HuH-7 (cell line): ENCODE measurements around the gene CD2AP.
"Not testable (repeated sequence)": the region's sequence is repeated elsewhere in the genome, so short reads cannot be mapped to it uniquely, and the experiment has no call there.

ENCODE experiments used
- DNase-seq: peaks from one replicate; pipeline ENCODE4 v3.0.0; 2011; ENCODE audit warnings: low spot score

Gene CD2AP, protein sequence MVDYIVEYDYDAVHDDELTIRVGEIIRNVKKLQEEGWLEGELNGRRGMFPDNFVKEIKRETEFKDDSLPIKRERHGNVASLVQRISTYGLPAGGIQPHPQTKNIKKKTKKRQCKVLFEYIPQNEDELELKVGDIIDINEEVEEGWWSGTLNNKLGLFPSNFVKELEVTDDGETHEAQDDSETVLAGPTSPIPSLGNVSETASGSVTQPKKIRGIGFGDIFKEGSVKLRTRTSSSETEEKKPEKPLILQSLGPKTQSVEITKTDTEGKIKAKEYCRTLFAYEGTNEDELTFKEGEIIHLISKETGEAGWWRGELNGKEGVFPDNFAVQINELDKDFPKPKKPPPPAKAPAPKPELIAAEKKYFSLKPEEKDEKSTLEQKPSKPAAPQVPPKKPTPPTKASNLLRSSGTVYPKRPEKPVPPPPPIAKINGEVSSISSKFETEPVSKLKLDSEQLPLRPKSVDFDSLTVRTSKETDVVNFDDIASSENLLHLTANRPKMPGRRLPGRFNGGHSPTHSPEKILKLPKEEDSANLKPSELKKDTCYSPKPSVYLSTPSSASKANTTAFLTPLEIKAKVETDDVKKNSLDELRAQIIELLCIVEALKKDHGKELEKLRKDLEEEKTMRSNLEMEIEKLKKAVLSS

DNA sequence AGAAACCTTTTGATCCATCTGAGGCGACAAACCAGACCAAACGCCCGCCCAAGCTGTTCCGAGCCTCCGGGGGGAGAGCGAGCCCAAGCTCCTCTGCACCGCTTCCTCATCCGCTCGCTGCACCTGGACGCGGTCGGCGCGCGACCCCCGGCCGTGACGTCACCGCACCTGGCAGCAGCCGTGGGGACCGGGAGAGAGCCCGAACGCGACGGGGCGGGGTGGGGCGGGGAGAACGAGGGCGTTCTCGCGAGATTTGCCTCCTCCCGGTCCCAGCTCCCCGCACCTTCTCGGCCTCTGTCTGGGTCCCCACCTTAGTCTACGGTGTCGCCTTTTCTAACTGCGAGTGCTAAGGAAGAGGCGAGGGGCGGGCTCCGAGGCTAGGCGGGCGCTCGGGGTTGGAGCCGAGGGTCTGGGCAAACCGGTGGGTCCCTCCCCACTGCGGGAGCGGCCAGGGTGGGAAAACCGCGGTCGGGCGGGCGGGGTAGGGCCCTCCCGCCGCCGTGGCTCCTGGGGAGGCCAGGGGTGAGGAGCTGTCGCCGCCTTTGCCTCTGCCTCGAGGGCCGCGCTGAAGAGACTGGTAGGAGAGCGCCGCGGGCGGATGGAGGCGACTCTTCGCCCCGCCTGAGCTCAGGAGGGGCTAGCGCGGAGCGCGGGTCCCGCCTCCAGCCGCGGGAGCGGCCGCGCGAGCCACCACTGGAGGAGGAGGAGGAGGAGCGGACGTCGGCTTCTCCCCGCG lies at the start of gene CD2AP:
TSS of gene CD2AP (plus strand) at position 293 of the 736 bp plus-strand sequence. CDS start 456 bp downstream, outside the sequence.
- DNase-seq = peak; percentile 86

DNA sequence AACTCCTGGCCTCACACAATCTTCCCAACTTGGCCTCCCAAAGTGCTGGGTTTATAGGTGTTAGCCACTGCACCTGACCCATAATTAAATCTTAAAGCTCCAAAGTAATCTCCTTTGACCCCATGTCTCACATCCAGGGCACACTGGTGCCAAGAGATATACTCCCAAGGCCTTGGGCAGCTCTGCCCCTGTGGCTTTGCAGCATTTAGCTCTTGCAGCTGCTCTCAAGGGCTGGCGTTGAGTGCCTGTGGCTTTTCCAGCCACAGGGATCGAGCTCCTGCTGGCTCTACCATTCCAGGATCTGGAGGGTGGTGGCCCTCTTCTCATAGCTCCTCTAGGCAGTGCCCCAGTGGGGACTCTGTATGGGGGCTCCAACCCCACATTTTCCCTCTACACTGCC lies 49.3 kb upstream of the CD2AP start:
- DNase-seq = no peak

DNA sequence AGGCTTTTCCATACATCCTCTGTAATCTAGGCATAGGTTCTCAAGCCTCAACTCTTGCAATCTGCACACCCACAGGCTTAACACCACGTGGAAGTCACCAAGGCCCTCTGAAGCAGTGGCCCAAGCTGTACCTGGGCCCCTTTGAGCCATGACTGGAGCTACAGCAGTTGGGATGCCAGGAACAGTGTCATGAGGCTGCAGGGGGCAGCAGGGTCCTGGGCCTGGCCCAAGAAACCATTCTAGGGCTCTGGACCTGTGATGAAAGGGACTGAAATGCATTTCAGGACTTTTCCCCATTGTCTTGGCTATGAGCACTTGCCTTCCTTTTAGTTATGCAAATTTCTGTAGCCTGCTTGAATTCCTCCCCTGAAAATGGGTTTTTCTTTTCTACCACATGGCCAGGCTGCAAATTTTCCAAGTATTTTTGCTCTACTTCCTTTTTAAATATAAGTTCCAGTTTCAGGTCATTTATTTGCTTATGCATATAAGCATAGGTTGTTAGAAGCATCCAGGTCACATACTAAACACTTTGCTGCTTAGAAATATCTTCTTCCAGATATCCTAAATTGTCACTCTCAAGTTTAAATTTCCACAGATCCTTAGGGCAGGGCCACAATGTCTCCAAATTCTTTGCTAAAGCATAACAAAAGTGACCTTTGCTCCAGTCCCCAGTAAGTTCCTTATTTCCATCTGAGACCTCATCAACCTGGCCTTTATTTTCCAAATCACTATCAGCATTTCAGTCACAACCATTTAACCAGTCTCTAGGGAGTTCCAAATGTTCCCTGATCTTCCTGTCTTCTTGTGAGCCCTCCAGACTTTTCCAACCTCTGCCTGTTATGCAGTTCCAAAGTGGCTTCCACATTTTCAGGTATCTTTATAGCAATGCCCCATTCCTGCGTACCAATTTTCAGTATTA lies 48.6 kb upstream of the CD2AP start:
- DNase-seq = no peak

DNA sequence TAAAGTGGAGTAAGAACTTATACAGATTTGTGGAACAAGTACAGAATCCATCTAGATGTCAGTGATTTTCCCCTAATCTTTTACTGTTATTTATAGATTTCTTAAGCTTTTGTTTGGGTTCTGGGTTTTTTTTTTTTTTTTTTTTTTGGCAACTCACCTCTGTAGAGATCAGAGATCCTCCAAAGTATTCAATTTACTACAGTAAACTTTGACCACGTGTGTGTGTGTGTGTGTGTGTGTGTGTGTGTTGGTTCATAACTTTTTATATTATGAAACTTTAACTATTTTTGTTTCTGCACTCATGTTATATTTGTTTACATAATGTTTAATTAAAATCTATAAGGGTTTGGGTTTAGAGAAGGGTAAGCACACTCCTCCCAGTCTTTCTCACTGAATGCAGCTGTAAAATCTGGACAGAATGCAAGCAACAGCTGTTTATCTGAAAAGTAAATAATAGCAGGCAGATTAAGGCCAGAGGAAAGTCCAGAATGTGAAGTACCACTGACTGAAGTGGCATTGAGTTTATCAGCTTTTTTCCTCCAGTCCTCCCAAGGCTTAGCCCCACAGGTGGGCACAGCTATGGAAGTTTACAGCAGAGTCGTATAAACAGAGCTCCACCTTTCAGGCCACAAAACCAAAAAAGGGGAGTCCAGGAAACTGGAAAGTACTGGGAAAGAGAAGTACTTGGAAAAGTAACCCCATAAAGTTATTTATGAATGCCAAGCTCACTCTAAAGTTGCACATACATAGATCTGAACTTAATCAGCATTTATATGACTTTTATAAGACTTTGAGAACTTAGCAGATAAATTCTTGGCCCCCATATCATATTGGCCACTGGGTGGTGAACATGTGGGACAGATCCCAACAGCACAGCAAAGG lies 43.0 kb upstream of the CD2AP start:
- peak; percentile 26 for DNase-seq

DNA sequence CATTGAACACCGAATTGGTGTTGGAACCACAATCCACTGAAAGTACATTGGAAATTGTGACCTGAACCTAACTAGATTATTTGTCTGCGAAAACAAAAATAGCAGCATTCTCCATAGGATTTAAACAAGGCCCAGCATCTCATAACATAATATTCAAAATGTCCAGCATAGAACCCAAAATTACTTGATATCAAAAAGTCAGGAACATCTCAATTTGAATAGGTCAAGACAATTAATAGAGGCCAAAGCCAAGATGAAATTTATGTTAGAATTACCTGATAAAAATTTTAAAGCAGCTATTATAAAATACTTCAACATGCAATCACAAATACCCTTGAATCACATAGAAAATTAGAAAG lies 42.4 kb upstream of the CD2AP start:
- no peak for DNase-seq

DNA sequence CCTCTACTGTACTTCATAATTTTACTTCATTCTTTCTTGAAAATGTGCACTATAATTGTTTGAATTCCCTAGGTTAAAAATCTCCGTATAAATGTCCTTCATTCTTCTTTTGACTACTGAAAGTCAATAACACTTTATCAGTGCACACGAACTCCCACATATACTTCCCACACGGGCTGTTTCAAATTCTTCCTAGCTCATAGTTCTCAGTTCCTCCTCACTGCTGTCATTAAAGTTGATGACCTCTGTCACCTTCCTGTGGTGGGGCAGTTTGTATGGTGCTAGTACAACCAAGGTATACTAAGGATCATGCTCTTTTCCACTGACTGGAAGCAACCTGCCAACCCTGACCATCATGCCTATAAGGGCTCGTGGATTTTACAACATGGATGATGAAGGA lies 40.0 kb upstream of the CD2AP start:
- no peak for DNase-seq

DNA sequence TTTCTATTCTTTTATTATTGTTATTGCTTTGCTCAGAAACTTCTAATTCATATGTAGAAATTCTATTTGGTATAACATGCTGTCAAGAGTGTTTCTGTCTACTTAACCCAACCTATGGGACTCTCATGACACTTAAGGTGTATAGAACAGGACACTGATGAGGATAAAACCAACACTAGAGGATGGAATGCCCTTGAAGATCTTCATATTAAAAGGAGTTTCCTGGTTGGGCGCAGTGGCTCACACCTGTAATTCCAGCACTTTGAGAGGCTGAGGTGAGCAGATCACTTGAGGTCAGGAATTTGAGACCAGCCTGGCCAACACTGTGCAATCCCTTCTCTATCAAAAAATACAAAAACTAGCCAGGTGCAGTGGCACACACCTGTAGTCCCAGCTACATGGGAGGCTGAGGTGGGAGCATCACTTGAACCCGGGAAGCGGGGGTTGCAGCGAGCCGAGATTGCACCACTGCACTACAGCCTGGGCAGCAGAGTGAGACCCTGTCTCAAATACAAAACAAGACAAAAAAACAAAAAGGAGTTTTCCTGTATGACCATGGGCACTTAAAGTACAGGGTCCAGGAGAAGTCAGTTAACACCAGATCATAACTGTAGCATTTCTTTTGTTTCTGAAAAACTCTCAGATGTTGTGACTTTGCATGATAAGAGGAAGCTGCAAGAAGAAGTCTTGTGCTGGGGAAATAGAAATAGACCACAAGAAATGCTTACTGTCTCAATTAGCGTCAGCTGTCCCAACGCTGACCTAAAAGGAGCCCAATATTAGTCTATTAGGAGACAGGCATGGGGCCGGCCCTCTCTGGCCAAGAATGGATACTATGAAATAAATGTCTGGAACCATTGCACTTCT lies 38.9 kb upstream of the CD2AP start:
- DNase-seq = no peak

DNA sequence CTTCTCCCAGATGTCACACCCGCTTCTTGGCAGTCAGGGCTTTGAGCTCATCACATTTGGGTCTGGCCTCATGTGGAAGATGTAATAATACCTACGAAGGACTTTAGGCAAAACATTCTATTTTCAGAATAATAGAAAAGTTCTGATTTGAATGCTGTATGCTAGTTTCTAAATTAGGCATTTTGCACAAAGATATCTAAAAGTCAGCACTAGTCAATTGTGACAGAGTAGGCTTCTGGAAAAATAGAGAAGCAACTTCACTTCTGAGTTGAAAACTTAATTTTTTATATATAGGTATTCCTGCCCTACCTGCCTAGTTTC lies 38.3 kb upstream of the CD2AP start:
- no peak for DNase-seq

DNA sequence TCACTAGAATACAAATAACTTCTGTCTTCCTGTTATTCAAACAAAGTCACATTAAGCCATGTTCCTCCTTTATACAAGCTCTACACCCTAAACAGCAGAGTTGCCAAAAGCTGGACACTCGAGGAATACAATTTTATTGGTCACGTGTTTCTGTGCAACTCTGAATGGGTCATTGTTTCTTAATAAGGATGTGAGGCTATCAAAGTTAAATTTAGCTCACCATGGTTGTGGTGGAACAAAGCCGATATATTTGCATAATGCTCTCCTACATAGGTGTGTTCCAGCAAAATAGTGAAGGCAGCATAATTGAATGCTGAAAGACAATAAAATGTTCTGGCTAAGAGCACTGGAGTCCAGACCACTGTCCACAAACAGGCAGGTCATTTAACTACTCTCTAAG lies 36.9 kb upstream of the CD2AP start:
- DNase-seq = no peak

DNA sequence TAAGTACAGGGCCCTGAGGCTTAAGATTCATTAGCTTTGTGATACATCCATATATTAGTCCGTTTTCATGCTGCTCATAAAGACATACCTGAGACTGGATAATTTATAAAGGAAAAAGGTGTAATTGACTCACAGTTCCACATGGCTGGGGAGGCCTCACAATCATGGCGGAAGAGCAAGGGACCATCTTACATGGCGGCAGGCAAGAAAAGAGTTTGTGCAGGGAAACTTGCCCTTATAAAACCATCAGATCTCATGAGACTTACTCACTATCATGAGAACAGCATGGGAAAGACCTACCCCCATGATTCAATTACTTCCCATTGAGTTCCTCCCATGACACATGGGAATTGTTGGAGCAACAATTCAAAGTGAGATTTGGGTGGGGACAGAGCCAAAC lies 32.6 kb upstream of the CD2AP start:
- DNase-seq = not testable (repeated sequence)

DNA sequence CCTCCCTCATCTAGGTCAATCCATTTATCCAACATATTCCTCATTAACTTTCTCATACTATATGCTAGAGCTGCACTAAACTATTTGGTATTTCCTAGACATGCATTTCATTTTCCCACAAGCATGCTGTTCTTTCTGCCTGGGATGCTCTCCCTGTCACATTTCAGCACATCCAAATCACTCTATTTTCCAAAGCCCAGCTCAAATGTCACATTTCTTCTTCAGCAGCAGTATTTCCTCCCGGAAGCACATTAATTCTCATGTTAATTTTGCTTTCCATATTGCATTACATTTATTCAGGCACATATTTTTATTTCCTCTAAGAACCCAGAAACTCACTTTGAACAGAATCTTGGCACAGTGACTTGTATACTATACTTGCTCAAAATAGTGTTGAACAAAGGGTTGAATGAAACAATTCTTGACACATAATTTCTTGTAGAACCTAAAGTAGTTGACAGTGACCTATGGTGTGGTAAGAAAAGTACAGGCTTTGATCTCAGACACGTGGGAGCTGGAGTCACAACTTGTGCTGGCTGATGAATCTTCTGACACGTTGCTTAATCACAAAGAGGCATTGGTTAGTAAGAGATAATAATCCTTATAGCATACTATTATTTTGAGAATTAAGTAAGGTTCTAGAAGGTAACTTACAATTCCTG lies 30.8 kb upstream of the CD2AP start:
- DNase-seq = no peak

DNA sequence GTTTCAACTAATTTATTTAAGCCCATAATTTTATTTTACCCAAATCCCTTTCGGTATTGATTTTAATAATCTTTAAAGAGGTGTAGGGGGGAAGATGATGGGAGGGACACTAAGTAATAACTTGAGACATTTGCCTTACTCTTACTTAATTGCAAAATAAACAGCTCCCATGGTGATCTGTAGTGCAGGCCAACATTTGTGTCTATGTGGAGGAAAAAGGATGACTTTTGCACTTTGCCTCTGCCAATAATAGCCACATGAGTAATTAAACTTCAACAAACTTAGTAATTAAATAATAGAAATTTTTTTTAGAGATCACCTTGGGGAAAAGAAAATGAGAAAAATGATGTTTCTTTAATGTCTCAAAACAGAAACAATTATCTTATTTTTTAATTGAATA lies 29.9 kb upstream of the CD2AP start:
- DNase-seq = no peak

DNA sequence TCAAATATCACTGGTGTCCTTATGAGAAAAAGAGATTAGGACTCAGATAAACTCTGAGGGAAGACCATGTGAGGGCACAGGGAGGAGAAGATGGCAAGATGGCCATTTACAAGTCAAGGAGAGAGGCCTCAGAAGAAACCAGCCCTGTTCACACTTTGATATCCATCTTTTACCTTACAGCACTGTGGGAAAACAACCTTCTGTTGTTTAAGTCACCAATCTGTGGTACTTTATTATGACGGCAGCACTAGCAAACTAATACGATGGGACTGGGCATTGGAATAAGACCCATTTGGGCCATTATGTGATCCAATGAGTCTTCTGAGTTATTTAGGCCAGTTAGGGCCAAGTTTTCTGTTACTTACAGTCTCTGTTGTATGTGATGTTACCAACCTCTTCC lies 26.4 kb upstream of the CD2AP start:
- DNase-seq = no peak

DNA sequence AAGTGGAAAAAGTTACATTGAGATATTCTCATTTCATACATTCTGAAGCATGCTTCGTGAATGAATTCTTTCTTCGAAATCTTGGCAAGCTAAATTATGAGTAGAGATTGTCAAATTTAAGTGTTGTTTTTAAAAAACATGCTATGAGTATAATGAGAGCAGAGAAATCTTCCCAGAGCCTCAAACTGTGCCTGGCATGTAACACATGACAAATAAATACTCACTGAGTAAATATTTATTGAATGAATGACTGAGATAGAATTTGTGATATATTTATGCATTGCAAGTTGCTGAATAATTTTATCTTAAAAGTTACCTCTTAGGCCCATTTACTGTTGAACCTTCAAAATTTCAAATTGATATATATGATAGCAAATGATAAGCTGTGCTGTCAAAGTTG lies 24.7 kb upstream of the CD2AP start:
- no peak for DNase-seq

DNA sequence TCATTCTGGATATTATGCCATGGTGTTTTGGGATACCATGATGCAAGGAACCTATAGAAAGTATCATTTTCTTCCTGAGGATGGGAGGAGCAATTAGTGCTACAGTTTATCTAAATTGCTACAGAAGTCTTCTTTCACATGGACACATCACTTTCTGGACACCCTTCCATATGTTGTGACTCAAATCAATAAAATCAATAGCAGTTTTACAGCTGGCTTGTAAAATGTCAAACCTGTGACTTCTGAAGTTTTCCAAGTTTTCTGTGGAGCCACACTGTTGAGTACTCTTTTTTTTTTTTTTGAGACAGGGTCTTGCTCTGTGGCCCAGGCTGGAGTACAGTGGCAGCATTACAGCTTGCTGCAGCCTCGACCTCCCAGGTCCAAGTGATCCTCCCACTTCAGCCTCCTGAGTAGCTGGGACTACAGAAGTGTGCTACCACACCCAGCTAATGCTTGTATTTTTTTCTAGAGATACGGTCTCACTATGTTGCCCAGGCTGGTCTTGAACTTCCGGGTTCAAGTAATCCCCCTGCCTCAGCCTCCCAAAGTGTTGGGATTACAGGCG lies 24.1 kb upstream of the CD2AP start:
- no peak for DNase-seq

DNA sequence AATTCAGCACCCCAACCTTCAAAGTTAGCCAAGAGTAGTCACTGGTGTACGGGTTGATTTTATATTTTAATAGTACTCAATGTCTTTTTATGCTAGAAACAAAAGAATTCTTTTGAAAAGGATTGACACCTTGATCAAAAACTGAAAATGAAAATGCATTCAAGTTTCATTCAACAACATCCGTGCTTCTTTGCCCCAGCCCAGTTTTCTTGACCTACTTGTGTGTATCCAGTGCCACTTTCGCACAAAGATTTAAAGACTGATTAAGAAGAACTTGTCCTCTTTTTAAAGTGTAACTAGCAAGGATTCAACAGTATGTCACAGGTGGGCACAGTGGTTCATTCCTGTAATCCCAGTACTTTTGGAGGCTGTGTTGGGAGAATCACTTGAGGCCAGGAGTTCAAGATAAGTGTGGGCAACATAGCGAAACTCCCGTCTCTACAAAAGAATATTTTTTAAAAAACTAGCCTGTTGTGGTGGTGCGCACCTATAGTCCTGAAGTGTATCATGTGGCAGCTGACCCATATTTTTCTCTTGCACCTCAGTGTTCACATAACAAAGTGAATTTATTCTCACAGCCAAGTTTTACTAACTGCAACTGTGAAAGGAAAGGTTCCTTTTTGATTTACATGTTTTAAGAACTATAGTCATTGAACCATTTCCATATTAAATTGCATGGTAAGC lies 22.7 kb upstream of the CD2AP start:
- DNase-seq = no peak

DNA sequence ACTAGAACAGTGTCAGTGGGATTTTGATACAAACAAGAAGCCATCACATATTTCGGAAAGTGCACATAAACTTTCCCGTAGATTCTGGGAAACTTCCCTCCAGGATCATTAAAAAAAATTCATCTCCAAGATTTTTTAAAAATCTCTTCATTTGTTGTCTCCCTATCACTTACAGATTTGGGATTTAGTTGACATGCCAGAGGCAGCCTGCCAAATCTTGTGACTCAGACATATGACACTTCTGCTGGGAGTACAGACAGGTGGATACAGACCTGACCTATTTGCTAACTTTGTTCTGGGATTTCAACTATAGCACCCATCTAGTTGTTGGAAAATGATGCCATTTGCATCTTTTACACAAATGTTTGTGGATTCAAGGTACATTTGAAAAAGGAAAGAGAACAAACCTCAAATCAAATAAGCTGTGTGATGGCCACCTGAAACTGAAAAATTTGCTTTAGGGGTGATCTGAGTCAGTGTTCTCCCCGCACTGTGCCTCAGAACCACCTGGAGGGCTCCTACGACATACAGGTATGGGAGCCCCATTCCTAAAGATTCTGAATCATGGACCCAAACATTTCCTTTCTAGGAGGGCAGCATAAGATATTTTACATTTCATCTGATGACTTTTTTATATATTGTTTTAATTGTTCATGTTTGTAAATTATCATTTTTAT lies 21.9 kb upstream of the CD2AP start:
- DNase-seq = no peak

DNA sequence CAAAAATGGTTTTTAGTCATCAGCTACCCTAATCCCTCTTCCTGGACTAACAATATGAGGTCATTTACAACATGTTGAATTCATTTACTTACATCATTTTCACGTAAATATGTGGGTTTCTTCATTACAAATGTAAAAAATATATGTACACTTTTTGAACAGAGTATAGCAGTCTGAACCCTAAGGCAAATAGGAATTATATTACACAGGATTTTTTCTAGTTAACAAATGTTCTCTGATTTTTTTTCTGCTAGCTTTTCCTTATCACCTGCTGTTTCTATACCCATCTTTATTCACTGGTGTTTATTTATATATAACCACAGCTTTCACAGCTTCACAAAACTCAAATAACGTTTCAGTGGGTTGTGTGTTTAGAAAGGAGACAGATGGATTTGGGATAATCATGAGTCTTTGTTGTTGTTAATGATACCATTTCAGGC lies 21.0 kb upstream of the CD2AP start:
- DNase-seq = no peak
